ENCODE measurements around the gene MAPK9.

GRCh38 chr5:180207593-180207992, 84.3 kb downstream of the MAPK9 start:
- TF ChIP-seq CTCF (IDR thresholded peaks at IDR 0.05) = no peak
- TF ChIP-seq POLR2AphosphoS5 (IDR thresholded peaks at IDR 0.05) = no peak
- no peak for TF ChIP-seq POLR2A (IDR thresholded peaks at IDR 0.05)
- TF ChIP-seq EP300 (IDR thresholded peaks at IDR 0.05; ENCODE audit: low read depth) = no peak

Measured in transverse colon (tissue), 4 donors.